ELR (cell line): ENCODE measurements around the gene DHX29.

Source experiments
- DNase-seq: peaks from one replicate; pipeline ENCODE4 v3.0.0-alpha.2; 2015; ENCODE audit warnings: low read depth

DHX29 gene

GRCh38 chr5:55313870-55314617 lies 6.5 kb upstream of the DHX29 start:
- DNase-seq: no peak

- peak; percentile 47 for DNase-seq
These were observed 851 bp upstream of the DHX29 start for GRCh38 chr5:55308254-55308836.

GRCh38 chr5:55306641-55307382 lies 682 bp downstream of the DHX29 start:
- peak; percentile 40 for DNase-seq

GRCh38 chr5:55305345-55305744 lies 2.1 kb downstream of the DHX29 start:
- DNase-seq: no peak

GRCh38 chr5:55304584-55304983 lies 2.9 kb downstream of the DHX29 start:
- no peak for DNase-seq

- peak; percentile 90 for DNase-seq
These were observed 4.2 kb downstream of the DHX29 start for GRCh38 chr5:55303238-55303690.

- no peak for DNase-seq
These were observed 6.6 kb downstream of the DHX29 start for GRCh38 chr5:55300890-55301289.

- no peak for DNase-seq
These were observed 12.6 kb downstream of the DHX29 start for GRCh38 chr5:55294935-55295334.

GRCh38 chr5:55290991-55291390 lies 16.5 kb downstream of the DHX29 start:
- DNase-seq: no peak

GRCh38 chr5:55289808-55290207 lies 17.7 kb downstream of the DHX29 start:
- DNase-seq: no peak

GRCh38 chr5:55286411-55286933 lies 21.0 kb downstream of the DHX29 start:
- no peak for DNase-seq

GRCh38 chr5:55278778-55279177 lies 28.7 kb downstream of the DHX29 start:
- DNase-seq: peak; percentile 79

GRCh38 chr5:55276771-55277170 lies 30.7 kb downstream of the DHX29 start:
- DNase-seq: peak; percentile 93

GRCh38 chr5:55258339-55258738 lies 49.2 kb downstream of the DHX29 start:
- DNase-seq: no peak

GRCh38 chr5:55254802-55255201 lies 52.7 kb downstream of the DHX29 start:
- no peak for DNase-seq

- no peak for DNase-seq
These were observed 57.4 kb downstream of the DHX29 start for GRCh38 chr5:55250064-55250463.

GRCh38 chr5:55241746-55242145 lies 65.7 kb downstream of the DHX29 start:
- no peak for DNase-seq

GRCh38 chr5:55236800-55237199 lies 70.7 kb downstream of the DHX29 start:
- DNase-seq: no peak

- DNase-seq: peak; percentile 45
These were observed 73.3 kb downstream of the DHX29 start for GRCh38 chr5:55234121-55234700.

GRCh38 chr5:55232985-55233928 lies 74.2 kb downstream of the DHX29 start, which contains the start of gene CCNO:
TSS of gene CCNO (minus strand) at chr5:55233608. CDS start at chr5:55233523, 85 bp downstream.
- DNase-seq: peak; percentile 90
